ENCODE data around the gene POTEJ.
A peak's percentile ranks its signal among the peaks of the same experiment; 100 is the strongest.
"Not testable (repeated sequence)": the region's sequence is repeated elsewhere in the genome, so short reads cannot be mapped to it uniquely, and the experiment has no call there.

The POTEJ gene

DNA sequence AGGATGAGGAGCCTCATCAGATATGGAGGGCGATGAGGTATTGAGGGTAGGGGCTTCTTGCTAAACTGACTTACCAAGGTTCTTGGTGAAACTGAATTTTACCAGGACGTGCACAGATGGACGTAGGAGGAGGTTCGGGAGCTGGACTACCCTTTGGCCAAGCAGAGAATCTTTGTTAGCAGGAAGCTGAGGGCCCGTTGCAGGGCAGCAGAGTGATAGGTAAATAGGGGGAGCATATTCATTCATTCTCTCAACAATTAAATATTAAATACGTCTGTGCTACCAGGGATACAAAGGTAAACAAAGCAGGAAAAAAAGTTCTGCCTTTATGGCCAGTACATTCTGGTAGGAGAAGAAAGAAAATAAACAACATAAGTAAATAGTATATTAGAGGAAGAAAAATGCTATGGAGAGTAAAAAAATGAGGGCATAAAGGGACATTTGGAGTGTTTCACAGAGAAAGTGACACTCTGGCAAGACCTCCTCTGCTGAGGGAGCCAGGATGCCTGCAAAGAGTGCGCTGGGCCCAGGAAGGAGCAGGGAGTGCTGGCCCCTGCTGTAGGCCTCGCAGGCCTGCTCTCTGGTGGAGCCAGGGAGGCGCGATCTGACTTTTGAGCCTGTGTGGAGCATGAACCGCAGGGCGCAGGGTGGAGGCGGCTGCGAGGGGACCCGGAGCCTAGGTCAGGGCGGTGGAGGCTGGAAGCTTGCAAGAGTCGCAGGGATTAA, 2.8 kb upstream of the POTEJ start:
- not testable (repeated sequence) for DNase-seq

DNA sequence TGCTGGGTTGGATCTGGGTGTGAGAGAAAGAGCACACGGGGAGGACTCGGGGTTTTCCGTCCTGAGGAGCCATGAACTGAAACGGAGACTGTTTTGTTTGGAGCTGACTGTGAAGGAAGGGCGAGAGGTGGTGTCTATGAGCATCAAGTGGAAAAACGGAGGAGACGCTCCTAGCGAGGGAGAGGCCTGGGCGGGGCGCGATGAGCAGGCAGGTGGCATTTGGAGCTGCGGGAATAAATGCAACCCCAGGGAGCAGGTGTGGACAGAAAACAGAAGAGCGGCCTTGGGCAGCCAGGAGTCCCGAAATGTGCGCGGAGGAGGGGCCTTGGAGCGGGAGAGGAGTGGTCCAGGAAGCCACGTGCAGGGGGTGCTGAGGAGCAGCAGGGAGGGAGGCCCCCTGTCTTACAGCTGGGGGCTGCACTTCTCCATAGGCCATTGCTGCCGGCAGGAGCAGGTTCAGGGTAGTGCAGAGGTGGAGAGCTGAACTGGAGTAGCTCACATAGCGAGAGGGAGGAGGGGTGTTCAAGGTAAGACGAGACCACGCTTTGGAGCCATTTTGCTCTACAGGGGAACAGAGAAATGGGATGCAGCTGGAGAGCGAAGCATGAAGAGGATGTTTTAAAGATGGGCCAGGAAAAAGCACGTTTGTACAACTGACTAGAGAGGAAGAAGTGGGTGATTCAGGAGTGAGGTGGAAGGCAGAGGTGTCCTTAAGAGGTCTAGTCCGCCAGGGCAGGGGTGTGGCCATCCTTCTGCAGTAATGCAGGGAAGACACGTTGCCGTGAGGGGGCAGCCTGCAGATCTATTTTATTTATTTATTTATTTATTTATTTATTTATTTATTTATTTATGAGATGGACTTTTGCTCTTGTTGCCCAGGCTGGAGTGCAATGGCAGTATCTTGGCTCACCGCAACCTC, 2.0 kb upstream of the POTEJ start:
- not testable (repeated sequence) for DNase-seq

DNA sequence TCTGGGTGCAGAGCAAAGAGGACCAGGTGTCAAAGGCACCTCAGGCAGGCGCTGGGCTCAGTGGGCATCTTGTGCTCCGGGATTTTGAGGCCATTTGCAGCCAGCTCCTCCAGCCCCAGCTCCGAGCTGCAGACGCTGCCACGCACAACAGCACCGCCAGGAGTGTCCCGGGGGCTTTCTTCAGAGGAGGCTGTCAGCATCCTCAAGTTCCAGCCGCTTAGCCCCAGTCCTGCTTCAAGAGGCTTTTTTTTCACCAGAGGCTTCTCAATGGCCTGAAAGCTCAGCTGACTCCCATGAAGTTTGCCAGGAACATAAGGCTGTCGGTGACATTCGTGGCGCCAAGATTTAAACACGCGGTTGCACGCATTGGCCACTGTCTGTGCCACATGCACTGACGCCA, 754 bp upstream of the POTEJ start:
- not testable (repeated sequence) for DNase-seq

DNA sequence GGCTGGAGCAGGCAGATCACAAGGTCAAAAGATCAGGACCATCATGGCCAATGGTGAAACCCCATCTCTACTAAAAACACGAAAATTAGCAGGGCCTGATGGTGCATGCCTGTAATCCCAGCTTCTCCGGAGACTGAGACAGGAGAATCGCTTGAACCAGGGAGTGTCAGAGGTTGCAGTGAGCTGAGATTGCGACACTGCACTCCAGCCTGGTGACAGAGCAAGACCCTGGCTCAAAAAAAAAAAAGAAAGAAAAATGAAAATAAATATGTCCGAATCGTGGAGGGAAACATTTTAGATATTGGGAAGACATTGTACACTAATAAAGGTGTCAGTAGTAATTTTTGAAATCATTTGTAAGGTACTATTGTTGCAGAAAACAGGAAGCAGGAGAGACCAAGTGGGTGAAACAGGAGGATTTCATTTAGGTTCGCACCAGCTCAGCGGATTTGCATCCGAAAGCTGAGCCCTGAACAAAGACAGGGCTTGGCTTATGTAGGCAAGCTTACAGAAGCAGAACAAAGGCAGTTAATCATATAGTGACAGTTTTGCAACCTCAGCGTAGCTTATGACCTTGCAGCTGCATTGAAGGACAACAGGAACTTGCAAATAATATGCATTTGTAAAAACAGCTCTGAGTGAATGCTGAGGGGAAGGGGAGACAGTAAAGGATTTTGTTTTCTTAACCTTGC, 17.7 kb downstream of the POTEJ start:
- DNase-seq: not testable (repeated sequence)

DNA sequence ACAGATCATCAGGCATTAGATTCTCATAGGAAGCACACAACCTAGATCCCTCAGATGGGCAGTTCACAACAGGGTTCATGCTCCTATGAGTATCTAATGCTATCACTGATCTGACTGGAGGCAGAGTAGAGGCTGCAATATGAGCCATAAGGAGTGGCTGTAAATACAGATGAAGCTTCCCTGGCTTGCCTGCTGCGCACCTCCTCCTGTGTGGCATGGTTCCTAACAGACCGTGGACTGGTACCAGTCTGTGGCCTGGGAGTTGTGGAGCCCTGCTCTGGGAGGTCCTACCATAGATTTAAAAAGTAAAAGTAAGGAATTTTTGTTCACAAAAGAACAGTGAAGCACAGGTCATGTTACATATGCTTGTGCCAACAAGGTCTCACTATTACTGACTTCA, 27.7 kb downstream of the POTEJ start:
- DNase-seq: not testable (repeated sequence)

DNA sequence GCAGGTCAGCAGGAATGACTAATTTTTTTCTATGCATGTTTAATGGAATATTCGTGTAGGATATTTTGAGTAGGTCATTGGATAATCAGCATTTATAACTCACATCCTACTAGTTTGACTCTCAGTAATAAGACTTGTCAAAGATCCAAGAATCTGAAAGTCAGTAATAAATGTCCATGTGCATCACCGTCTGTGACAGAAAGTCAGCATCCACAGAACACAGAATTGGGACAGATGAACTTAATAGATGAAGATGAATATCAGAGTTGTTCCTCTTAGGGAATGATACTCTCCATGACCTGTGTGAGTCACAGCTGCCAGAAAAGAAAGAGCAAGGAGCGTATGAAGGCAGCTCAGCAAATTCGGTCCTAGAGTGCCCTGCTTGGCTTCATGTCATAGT, 30.4 kb downstream of the POTEJ start:
- DNase-seq: not testable (repeated sequence)

DNA sequence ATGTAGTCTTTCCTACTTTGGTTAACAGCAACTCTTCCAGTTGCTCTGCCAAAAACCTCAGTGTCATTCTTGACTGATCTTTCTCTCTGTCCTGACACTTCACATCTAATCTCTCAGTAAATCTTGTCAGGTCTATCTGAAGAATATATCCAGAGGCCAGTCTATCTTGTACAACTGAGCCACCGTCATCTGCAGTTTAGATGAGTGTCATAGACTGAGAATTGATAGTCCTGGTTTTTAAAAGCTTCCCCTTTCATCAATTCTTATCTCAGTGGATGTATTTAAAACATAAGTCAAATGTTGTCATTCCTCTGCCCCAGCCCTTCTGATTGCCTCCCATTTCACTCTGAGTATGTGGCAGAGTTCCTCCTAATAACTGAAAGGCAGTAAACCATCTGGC, 38.0 kb downstream of the POTEJ start:
- DNase-seq: not testable (repeated sequence)

GRCh38 chr2:130664506-130664905, 53.3 kb downstream of the POTEJ start:
- DNase-seq: not testable (repeated sequence)

DNA sequence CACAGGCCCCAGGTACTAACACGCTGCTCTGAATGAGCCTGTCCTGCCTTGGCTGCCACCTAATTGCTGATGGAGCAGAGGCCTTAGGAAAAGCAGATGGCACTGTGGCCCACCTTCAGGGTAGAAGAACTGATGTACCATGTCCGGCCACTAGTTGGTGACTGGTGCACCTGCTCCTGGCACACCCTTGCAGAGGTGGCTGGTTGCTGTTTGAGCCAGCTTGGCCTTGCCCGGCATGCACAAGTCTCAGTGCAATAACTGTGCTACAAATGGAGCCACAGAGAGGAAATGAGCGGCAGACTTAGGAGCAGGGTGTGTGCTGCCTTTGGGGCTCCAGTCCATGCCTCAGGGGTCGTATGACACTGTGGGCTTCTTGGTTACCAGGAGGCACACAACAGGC, 54.4 kb downstream of the POTEJ start:
- DNase-seq: not testable (repeated sequence)

DNA sequence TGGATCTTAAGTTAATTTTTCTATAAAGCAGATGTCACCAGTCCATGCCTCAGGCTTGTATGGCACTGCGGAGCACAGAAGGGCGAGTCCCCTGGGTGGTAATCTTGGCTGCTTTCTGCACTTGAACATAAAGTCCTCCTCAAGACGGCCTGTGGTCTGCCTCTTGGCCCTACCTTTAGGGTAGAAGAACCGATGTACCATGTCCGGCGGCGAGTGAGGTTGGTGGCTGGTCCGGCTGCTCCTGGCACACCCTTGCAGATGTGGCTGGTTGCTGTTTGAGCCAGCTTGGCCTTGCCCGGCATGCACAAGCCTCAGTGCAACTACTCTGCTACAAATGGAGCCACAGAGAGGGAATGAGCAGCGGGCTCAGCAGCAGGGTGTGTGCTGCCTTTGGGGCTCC, 56.3 kb downstream of the POTEJ start:
- DNase-seq: not testable (repeated sequence)

- DNase-seq: not testable (repeated sequence)
Observed at GRCh38 chr2:130670026-130670745, 58.9 kb downstream of the POTEJ start.

- not testable (repeated sequence) for DNase-seq
Observed at GRCh38 chr2:130692041-130692770, 81.0 kb downstream of the POTEJ start.

DNA sequence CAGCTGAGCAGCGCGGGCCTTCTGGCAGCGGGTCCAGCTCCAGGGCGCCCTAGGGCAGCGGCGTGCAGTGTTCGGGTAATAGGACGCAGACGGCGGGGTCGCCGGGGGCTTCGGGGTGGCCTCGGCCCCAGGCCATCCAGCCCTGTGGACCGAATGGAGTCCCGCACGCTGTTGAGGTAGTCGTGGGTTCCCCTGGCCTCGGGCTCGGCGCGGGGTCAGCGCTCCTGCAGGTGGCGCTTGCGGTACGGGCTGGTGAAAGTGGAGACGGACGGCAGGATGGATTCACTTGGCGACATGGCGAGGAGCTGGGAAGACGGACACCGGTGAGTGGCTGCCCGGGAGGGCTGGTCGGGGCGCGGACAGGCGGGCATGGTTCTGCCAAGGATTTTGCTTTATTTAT, 82.2 kb downstream of the POTEJ start:
- DNase-seq: peak; percentile 0

- DNase-seq: not testable (repeated sequence)
Observed at GRCh38 chr2:130703250-130703649, 92.0 kb downstream of the POTEJ start.
